Measurements from ENCODE around the gene GJB5.

GRCh38 chr1:34803770-34804169, 48.9 kb downstream of the GJB5 start:
- no peak for TF ChIP-seq RAD21 (conservative IDR thresholded peaks at IDR 0.05)
- TF ChIP-seq, protein P1, sequence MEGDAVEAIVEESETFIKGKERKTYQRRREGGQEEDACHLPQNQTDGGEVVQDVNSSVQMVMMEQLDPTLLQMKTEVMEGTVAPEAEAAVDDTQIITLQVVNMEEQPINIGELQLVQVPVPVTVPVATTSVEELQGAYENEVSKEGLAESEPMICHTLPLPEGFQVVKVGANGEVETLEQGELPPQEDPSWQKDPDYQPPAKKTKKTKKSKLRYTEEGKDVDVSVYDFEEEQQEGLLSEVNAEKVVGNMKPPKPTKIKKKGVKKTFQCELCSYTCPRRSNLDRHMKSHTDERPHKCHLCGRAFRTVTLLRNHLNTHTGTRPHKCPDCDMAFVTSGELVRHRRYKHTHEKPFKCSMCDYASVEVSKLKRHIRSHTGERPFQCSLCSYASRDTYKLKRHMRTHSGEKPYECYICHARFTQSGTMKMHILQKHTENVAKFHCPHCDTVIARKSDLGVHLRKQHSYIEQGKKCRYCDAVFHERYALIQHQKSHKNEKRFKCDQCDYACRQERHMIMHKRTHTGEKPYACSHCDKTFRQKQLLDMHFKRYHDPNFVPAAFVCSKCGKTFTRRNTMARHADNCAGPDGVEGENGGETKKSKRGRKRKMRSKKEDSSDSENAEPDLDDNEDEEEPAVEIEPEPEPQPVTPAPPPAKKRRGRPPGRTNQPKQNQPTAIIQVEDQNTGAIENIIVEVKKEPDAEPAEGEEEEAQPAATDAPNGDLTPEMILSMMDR (IDR thresholded peaks at IDR 0.05; ENCODE audit: poor library complexity, severe bottlenecking) = no peak
- TF ChIP-seq EZH2 (IDR thresholded peaks at IDR 0.05; ENCODE audit: borderline replicate concordance, insufficient read depth, low read length, poor library complexity, severe bottlenecking) = no peak
- TF ChIP-seq SMC3 (conservative IDR thresholded peaks at IDR 0.05; ENCODE audit: poor library complexity) = no peak
- no peak for TF ChIP-seq REST (IDR thresholded peaks at IDR 0.05; ENCODE audit: borderline replicate concordance)
- no peak for TF ChIP-seq POLR2AphosphoS5 (IDR thresholded peaks at IDR 0.05)
- TF ChIP-seq TAF1 (IDR thresholded peaks at IDR 0.05; ENCODE audit: low read depth) = no peak
- TF ChIP-seq EP300 (conservative IDR thresholded peaks at IDR 0.05; ENCODE audit: poor library complexity, severe bottlenecking) = no peak
- no peak for TF ChIP-seq MXI1 (conservative IDR thresholded peaks at IDR 0.05; ENCODE audit: poor library complexity, severe bottlenecking)

Data from neural cell (in vitro differentiated cells).